Activated CD8-positive, alpha-beta T cell treated with anti-CD3 and anti-CD28 coated beads for 36 hours (primary cell): ENCODE measurements around the gene CSK. TPM values are rescaled to one million over a fixed set of nuclear protein-coding genes. Genes with fewer than 3 reads are reported as not detected.

Experiments used
- ATAC-seq: fragments of 200-7000 bp; cut with Tn5 transposase; one replicate; pipeline ENCODE4 v1.10.0; 2021; ENCODE audit warnings: mild to moderate bottlenecking, moderate library complexity
- CTCF ChIA-PET: fragments of 350-600 bp; sonication (Branson Sonifier 250); formaldehyde crosslinking; loops from one replicate; lab custom pipeline; 2021; ENCODE audit warnings: antibody characterized with exemption; lab: Charles Lee
- POLR2A ChIA-PET: fragments of 350-600 bp; sonication (Branson Sonifier 250); formaldehyde crosslinking; loops from one replicate; lab custom pipeline; 2021; ENCODE audit warnings: antibody characterized with exemption; lab: Charles Lee
- DNase-seq: peaks from one replicate; pipeline ENCODE4 v3.0.0-alpha.2; 2020
- H3K27ac Mint-ChIP-seq: one replicate; pipeline ENCODE4 v1.8.0; 2021; ENCODE audit warnings: mild to moderate bottlenecking, mixed read lengths
- H3K27me3 Mint-ChIP-seq: one replicate; pipeline ENCODE4 v1.8.0; 2021; ENCODE audit warnings: mixed read lengths
- H3K36me3 Mint-ChIP-seq: one replicate; pipeline ENCODE4 v1.8.0; 2021; ENCODE audit warnings: low read depth, mixed read lengths
- H3K4me1 Mint-ChIP-seq: one replicate; pipeline ENCODE4 v1.8.0; 2021; ENCODE audit warnings: low read depth, mixed read lengths
- H3K4me3 Mint-ChIP-seq: one replicate; pipeline ENCODE4 v1.8.0; 2021; ENCODE audit warnings: mild to moderate bottlenecking, moderate library complexity, mixed read lengths
- H3K9me3 Mint-ChIP-seq: one replicate; pipeline ENCODE4 v1.8.0; 2021; ENCODE audit warnings: mixed read lengths
- CTCF ChIP-seq: fragments of 200-600 bp; IDR thresholded peaks from one replicate; pipeline ENCODE4 v1.8.0; 2022; ENCODE audit warnings: antibody characterized with exemption, mild to moderate bottlenecking
- intact Hi-C: fragments of 100-400 bp; cut with micrococcal nuclease; formaldehyde crosslinking; loops from one replicate; pipeline ENCODE4 v1.10.0; 2022
- total RNA-seq, 2 experiments: library from RNA; stranded (reverse); gene quantifications; one replicate each; pipeline ENCODE4 v1.2.3, GENCODE V29; 2021

CSK gene
- total RNA-seq, 2 experiments from 2014 or later = 254 to 260 TPM

GRCh38 chr15:74815121-74815934 lies 33.4 kb downstream of the CSK start:
- intact Hi-C loops = no loop called here
- DNase-seq (no peak), ATAC-seq (no peak)
- Mint-ChIP-seq H3K27ac (no peak overlapping the region), H3K9me3 (no peaks in the 10 kb centered on the region), H3K36me3 (no peaks in the 10 kb centered on the region), H3K4me1 (peaks cover 8% of the 10 kb centered on the region), H3K27me3 (no peaks in the 10 kb centered on the region), H3K4me3 (no peak overlapping the region)
- ChIA-PET POLR2A (interaction anchor here (0.9 kb wide), 1 partner anchor 10 kb away, joined by 3 read pairs; no protein-coding TSS in a partner anchor), CTCF (interaction anchor here (1.1 to 6.0 kb wide), 3 partner anchors 43 to 184 kb away, joined by 3 to 18 read pairs (median 4); no protein-coding TSS in a partner anchor)
- TF ChIP-seq CTCF = no peak

GRCh38 chr15:74815961-74816360 lies 34.1 kb downstream of the CSK start:
- intact Hi-C loops = no loop called here
- DNase-seq = no peak
- H3K27ac Mint-ChIP-seq = no peak overlapping the region
- H3K27me3 Mint-ChIP-seq = no peaks in the 10 kb centered on the region
- no peaks in the 10 kb centered on the region for H3K36me3 Mint-ChIP-seq
- no peak for TF ChIP-seq CTCF
- H3K4me3 Mint-ChIP-seq = no peak overlapping the region
- no peaks in the 10 kb centered on the region for H3K9me3 Mint-ChIP-seq
- no peak for ATAC-seq
- CTCF ChIA-PET = interaction anchor here (1.3 to 6.0 kb wide), 3 partner anchors 45 to 185 kb away, joined by 4 to 18 read pairs (median 6); no protein-coding TSS in a partner anchor
- POLR2A ChIA-PET = interaction anchor here (0.9 kb wide), 1 partner anchor 11 kb away, joined by 3 read pairs; no protein-coding TSS in a partner anchor
- H3K4me1 Mint-ChIP-seq = peaks cover 8% of the 10 kb centered on the region

- Mint-ChIP-seq H3K27ac (no peak overlapping the region), H3K36me3 (no peaks in the 10 kb centered on the region), H3K4me3 (no peak overlapping the region), H3K9me3 (no peaks in the 10 kb centered on the region), H3K27me3 (no peaks in the 10 kb centered on the region), H3K4me1 (peaks cover 8% of the 10 kb centered on the region)
- TF ChIP-seq CTCF = no peak
- DNase-seq (no peak), ATAC-seq (no peak)
- ChIA-PET CTCF (interaction anchor here (0.9 to 6.0 kb wide), 4 partner anchors 17 to 48 kb away, joined by 3 to 18 read pairs (median 4); no protein-coding TSS in a partner anchor), POLR2A (interaction anchor here (1.0 to 2.5 kb wide), 2 partner anchors 9 to 12 kb away, joined by 3 to 11 read pairs; no protein-coding TSS in a partner anchor)
- intact Hi-C loops = no loop called here
Observed at GRCh38 chr15:74816624-74817369, 34.9 kb downstream of the CSK start.

- H3K27ac Mint-ChIP-seq = no peak overlapping the region
- H3K9me3 Mint-ChIP-seq = no peaks in the 10 kb centered on the region
- H3K36me3 Mint-ChIP-seq = no peaks in the 10 kb centered on the region
- peaks cover 8% of the 10 kb centered on the region for H3K4me1 Mint-ChIP-seq
- DNase-seq (no peak), ATAC-seq (no peak)
- ChIA-PET POLR2A (interaction anchor here (2.5 kb wide), 1 partner anchor 9 kb away, joined by 11 read pairs; no protein-coding TSS in a partner anchor), CTCF (interaction anchor here (0.9 to 6.0 kb wide), 4 partner anchors 18 to 49 kb away, joined by 3 to 18 read pairs (median 4); no protein-coding TSS in a partner anchor)
- no peak for TF ChIP-seq CTCF
- intact Hi-C loops = no loop called here
- H3K4me3 Mint-ChIP-seq = no peak overlapping the region
- H3K27me3 Mint-ChIP-seq = no peaks in the 10 kb centered on the region
Observed at GRCh38 chr15:74817370-74817737, 35.5 kb downstream of the CSK start.
